HUES6 (cell line): Measurements from ENCODE around the gene CEP83.
A peak's percentile ranks its signal among the peaks of the same experiment; 100 is the strongest.

Experiments used
- H3K27ac ChIP-seq: 2 replicates; pipeline ENCODE4 v1.7.0; 2013; ENCODE audit warnings: low read depth, mild to moderate bottlenecking, low read length, inconsistent platforms
- H3K27me3 ChIP-seq: 2 replicates; pipeline ENCODE4 v1.6.1; 2013; ENCODE audit warnings: low read length; ENCODE audit not compliant: control insufficient read depth, insufficient read depth
- H3K36me3 ChIP-seq: 2 replicates; pipeline ENCODE4 v1.6.1; 2013; ENCODE audit warnings: low read length; ENCODE audit not compliant: control insufficient read depth, insufficient read depth
- H3K4me1 ChIP-seq: 2 replicates; pipeline ENCODE4 v1.6.1; 2013; ENCODE audit warnings: low read length; ENCODE audit not compliant: control insufficient read depth, insufficient read depth
- H3K4me3 ChIP-seq: 2 replicates; pipeline ENCODE4 v1.5.1; 2013; ENCODE audit warnings: low read depth, low read length
- H3K9ac ChIP-seq: one replicate; pipeline ENCODE4 v1.6.1; 2013; ENCODE audit warnings: mild to moderate bottlenecking, low read length
- H3K9me3 ChIP-seq: 2 replicates; pipeline ENCODE4 v1.6.1; 2013; ENCODE audit warnings: low read depth, low read length; ENCODE audit not compliant: control insufficient read depth, insufficient read depth

The CEP83 gene

DNA sequence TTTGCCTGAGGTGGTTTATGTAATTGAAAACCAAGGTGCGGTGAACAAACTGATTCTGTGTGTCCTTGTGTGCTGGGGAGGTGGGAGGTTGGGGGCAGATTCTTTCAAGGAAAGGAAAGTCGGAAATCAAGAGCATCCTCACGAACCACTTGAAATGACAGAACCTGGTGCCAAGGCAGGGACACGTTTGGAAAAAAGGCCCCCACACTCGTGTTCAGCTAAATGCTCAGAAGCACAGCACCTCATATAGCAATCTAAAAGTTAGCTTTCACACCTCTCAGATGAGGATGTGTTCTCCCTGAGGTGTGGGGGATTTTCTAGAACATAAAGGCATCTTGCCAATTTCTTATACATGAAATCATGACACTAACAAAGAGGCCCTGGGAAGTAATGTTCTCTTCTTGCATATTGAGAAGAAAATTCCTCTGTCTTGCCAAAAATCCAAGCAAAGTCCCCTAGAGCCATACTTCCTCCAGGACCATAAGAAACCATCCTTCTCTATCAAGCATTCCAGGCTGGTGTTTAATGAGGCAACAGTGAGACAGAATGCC, 191.7 kb downstream of the CEP83 start:
- peaks cover 21% of the 10 kb centered on the region for H3K4me1 ChIP-seq
- H3K4me3 ChIP-seq: no peak overlapping the region
- no peak overlapping the region for H3K9ac ChIP-seq

GRCh38 chr12:94267537-94267872, 192.2 kb downstream of the CEP83 start:
- no peak overlapping the region for H3K4me3 ChIP-seq
- no peaks in the 10 kb centered on the region for H3K36me3 ChIP-seq
- H3K9ac ChIP-seq: no peak overlapping the region
- H3K27ac ChIP-seq: no peak overlapping the region
- no peaks in the 10 kb centered on the region for H3K9me3 ChIP-seq
- H3K27me3 ChIP-seq: 0 out of 2 replicates have a peak, but pooled peaks cover 2% of the 10 kb centered on the region
- peaks cover 25% of the 10 kb centered on the region for H3K4me1 ChIP-seq

More for the DNA sequence above, 191.7 kb downstream of the CEP83 start:
- Histone ChIP-seq H3K9me3 (no peaks in the 10 kb centered on the region), H3K36me3 (no peaks in the 10 kb centered on the region), H3K27ac (no peak overlapping the region), H3K27me3 (no peaks in the 10 kb centered on the region)

- Histone ChIP-seq H3K9ac (no peak overlapping the region), H3K4me3 (no peak overlapping the region), H3K36me3 (no peaks in the 10 kb centered on the region), H3K4me1 (peaks cover 30% of the 10 kb centered on the region), H3K27ac (no peak overlapping the region), H3K27me3 (0 out of 2 replicates have a peak, but pooled peaks cover 2% of the 10 kb centered on the region), H3K9me3 (no peaks in the 10 kb centered on the region)
Observed at GRCh38 chr12:94266796-94267536, 192.7 kb downstream of the CEP83 start.

GRCh38 chr12:94265966-94266745, 193.5 kb downstream of the CEP83 start:
- Histone ChIP-seq H3K9ac (no peak overlapping the region), H3K9me3 (no peaks in the 10 kb centered on the region), H3K27me3 (0 out of 2 replicates have a peak, but pooled peaks cover 2% of the 10 kb centered on the region), H3K4me3 (no peak overlapping the region), H3K36me3 (no peaks in the 10 kb centered on the region), H3K27ac (no peak overlapping the region), H3K4me1 (peaks cover 38% of the 10 kb centered on the region)

DNA sequence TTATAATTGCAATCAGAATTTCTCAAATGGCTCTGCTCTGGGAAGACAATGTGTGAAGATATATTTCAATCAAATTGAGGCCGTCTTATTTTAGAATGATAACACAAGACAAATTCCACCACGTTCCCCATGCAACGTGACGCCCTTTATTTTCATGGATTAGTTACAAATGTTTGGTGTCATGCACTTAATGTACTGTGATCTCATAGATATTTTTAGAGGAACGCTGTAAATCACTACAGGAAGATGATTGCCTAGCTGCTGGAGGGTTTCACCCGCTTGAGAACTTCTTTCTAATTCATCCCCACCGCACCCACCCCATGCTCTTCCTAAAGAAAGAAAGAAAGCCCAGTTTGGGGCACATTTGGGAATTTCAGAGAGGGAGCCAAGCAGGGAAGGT, 194.1 kb downstream of the CEP83 start:
- H3K9me3 ChIP-seq: no peaks in the 10 kb centered on the region
- H3K27me3 ChIP-seq: 0 out of 2 replicates have a peak, but pooled peaks cover 2% of the 10 kb centered on the region
- no peak overlapping the region for H3K4me3 ChIP-seq
- H3K36me3 ChIP-seq: no peaks in the 10 kb centered on the region
- H3K27ac ChIP-seq: no peak overlapping the region
- H3K4me1 ChIP-seq: peaks cover 44% of the 10 kb centered on the region
- H3K9ac ChIP-seq: no peak overlapping the region

DNA sequence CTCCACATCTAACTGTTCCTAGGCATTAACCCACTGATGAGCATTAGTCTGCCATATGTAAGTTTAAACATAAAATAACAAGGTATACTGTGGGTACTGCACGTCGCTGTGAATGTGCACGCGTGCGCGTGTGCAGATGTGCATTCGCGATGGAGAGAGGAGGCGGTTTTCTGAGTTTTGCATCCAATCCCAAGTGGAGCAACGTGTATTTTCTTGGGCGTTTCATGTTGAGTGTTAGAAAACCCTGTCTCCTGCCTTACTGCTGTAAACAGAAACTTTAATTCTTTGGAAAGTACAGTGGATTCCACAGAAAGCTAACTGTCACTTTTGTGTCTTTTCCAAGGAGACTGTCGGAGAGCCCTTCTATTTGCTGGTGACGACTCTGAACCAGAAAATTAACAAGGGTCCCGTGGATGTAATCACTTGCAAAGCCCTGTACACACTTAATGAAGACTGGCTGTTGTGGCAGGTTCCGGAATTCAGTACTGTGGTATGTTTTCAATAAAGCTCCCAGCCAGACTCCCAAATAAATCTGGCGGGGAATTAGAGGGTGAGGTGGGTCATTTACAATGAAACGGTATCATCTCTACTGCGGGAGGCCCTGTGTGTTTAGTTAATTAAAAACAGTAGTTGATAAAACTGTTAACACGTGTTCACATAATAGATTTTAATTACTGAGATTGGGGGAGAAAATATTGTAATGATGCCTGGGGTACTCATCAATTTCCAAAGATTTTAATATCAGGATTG, 194.8 kb downstream of the CEP83 start:
- H3K4me1 ChIP-seq: peaks cover 46% of the 10 kb centered on the region
- H3K27me3 ChIP-seq: 0 out of 2 replicates have a peak, but pooled peaks cover 2% of the 10 kb centered on the region
- no peaks in the 10 kb centered on the region for H3K9me3 ChIP-seq
- H3K36me3 ChIP-seq: no peaks in the 10 kb centered on the region
- H3K9ac ChIP-seq: no peak overlapping the region
- peak overlapping the region; percentile 3; the same call in 1 of the 2 replicates for H3K4me3 ChIP-seq
- peak overlapping the region; percentile 57; the same call in 1 of the 2 replicates for H3K27ac ChIP-seq

GRCh38 chr12:94263905-94264561, 195.6 kb downstream of the CEP83 start:
- H3K36me3 ChIP-seq: no peaks in the 10 kb centered on the region
- no peaks in the 10 kb centered on the region for H3K9me3 ChIP-seq
- H3K27me3 ChIP-seq: 0 out of 2 replicates have a peak, but pooled peaks cover 2% of the 10 kb centered on the region
- peak overlapping the region; percentile 57; the same call in 1 of the 2 replicates for H3K27ac ChIP-seq
- peaks cover 46% of the 10 kb centered on the region for H3K4me1 ChIP-seq
- peak overlapping the region; percentile 3; the same call in 1 of the 2 replicates for H3K4me3 ChIP-seq
- peak overlapping the region; percentile 37 for H3K9ac ChIP-seq

DNA sequence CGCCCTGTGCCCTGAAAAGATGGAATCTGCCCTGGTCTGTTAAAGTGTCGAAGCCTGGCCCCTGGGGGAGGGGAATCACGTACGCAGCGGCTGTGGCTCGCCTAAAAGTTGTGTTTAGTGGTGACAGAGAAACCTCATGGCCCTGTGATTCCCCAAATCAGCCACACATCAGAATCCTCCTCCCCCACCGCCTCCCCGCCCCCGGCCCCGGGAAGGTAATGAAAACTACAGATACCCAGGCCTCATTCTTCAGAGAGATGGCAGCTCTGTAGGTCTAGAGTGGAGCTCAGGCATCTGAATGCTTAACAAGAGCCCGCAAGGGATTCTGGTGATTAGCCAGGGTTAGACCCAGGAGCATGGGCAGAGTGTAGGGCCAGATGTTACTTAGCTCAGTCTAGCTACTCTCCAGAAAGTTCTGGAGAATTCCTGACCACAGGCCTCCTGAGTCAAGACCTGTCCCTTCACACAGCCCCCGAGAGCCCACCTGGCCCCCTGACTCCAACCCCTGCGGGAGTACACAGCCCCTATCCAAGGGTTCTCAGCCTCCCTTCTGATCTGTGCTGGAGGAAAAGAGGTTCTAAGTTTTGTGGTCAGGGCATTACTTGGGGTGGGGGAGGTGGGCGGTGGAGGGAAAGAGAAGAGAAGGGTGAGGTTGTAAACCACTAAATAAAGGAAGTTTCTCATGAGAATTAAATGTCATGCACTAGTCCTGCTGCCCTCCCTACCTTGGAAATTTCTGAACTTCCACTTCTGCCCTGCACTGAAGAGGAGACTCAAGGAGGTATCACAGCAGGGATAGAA, 196.5 kb downstream of the CEP83 start:
- H3K9ac ChIP-seq: peak overlapping the region; percentile 37

GRCh38 chr12:94262228-94263010, 197.2 kb downstream of the CEP83 start:
- H3K9me3 ChIP-seq: no peaks in the 10 kb centered on the region
- 0 out of 2 replicates have a peak, but pooled peaks cover 2% of the 10 kb centered on the region for H3K27me3 ChIP-seq
- H3K27ac ChIP-seq: peak overlapping the region; percentile 83; the same call in 1 of the 2 replicates
- peaks cover 46% of the 10 kb centered on the region for H3K4me1 ChIP-seq
- no peak overlapping the region for H3K4me3 ChIP-seq
- no peaks in the 10 kb centered on the region for H3K36me3 ChIP-seq
- peak overlapping the region; percentile 26 for H3K9ac ChIP-seq

More for the DNA sequence above, 196.5 kb downstream of the CEP83 start:
- 0 out of 2 replicates have a peak, but pooled peaks cover 2% of the 10 kb centered on the region for H3K27me3 ChIP-seq
- H3K4me1 ChIP-seq: peaks cover 46% of the 10 kb centered on the region
- H3K27ac ChIP-seq: peak overlapping the region; percentile 44; the same call in 1 of the 2 replicates
- H3K9me3 ChIP-seq: no peaks in the 10 kb centered on the region
- no peaks in the 10 kb centered on the region for H3K36me3 ChIP-seq
- no peak overlapping the region for H3K4me3 ChIP-seq
